GM23338 (cell line): ENCODE data around the gene SELENOV.

Experiments
- CREB1 ChIP-seq: fragments of 250-450 bp; sonication (Bioruptor Pico); IDR thresholded peaks from 2 replicates; pipeline ENCODE4 v1.5.0; 2020; ENCODE audit warnings: low read depth, mild to moderate bottlenecking, moderate library complexity
- CTCF ChIP-seq, 2 experiments: fragments of 200-600 bp in 1 of 2; sonication (generic) in 1 of 2; conservative IDR thresholded peaks; 2 replicates each; pipeline versions ENCODE4 v1.5.1 to v1.6.1; 2016 to 2017; ENCODE audit warnings: antibody characterized with exemption in 2 of 2, low read depth in 2 of 2, mild to moderate bottlenecking in 2 of 2, moderate library complexity in 1 of 2
- EZH2 ChIP-seq: fragments of 200-600 bp; sonication (generic); IDR thresholded peaks from one replicate; pipeline ENCODE4 v1.8.0; 2017; ENCODE audit warnings: antibody characterized with exemption, mild to moderate bottlenecking, low read depth; ENCODE audit not compliant: unreplicated experiment
- EZH2phosphoT487 ChIP-seq: fragments of 200-600 bp; sonication (generic); IDR thresholded peaks from one replicate; pipeline ENCODE4 v1.8.1; 2018; ENCODE audit warnings: antibody characterized with exemption; ENCODE audit not compliant: unreplicated experiment
- REST ChIP-seq: IDR thresholded peaks from one replicate; pipeline ENCODE4 v1.6.1; 2018; ENCODE audit warnings: antibody characterized with exemption; ENCODE audit not compliant: unreplicated experiment
- ZNF114 ChIP-seq: fragments of 250-450 bp; sonication (Bioruptor Pico); IDR thresholded peaks from 2 replicates; pipeline ENCODE4 v1.5.0; 2020; ENCODE audit warnings: mild to moderate bottlenecking, moderate library complexity

GRCh38 chr19:39500543-39500942 is 14.4 kb upstream of the SELENOV start:
- TF ChIP-seq REST (no peak), CTCF (conservative IDR thresholded peaks at IDR 0.05; ENCODE audit: low read depth in 2 of 2) (no peak), EZH2phosphoT487 (no peak), ZNF114 (CRISPR knock-in tag) (no peak), EZH2 (no peak), CREB1 (CRISPR knock-in tag) (no peak)
